K562 (cell line): ENCODE measurements around the gene ASIC1. TPM values are rescaled to one million over a fixed set of nuclear protein-coding genes. Genes with fewer than 3 reads are reported as not detected.

Source experiments
- ATAC-seq: fragments of 200-7000 bp; cut with Tn5 transposase; 3 replicates; pipeline ENCODE4 v1.9.1; 2020; ENCODE audit warnings: moderate library complexity
- BruUV-seq: library from RNA; stranded (reverse); fragments of 400-500 nt; replicated peaks from 2 replicates; lab custom pipeline; 2021; lab: Mats Ljungman, UMichigan
- CTCF ChIA-PET: fragments of 300-600 bp; formaldehyde crosslinking; extraction: SDS; loops from one replicate; lab custom pipeline; 2021; ENCODE audit warnings: low intra/inter-chr PET ratio; lab: Yijun Ruan, JAX
- POLR2A ChIA-PET: fragments of 300-600, 350-650 bp; sonication (Branson Sonifier 250); formaldehyde crosslinking; extraction: SDS; loops from one replicate; lab custom pipeline; 2021; ENCODE audit warnings: antibody characterized with exemption, inconsistent platforms; lab: Yijun Ruan, JAX
- DNase-seq, 4 experiments: peaks; one replicate each; pipeline versions ENCODE4 v3.0.0 to v3.0.0-alpha.2; 2011 to 2018; ENCODE audit warnings: low spot score in 3 of 4, mixed read lengths in 3 of 4; ENCODE audit errors: extremely low read depth in 1 of 4
- FAIRE-seq: peaks from 2 replicates; lab custom pipeline; 2011; peaks lifted over from hg19 to GRCh38; lab: Jason Lieb, UNC
- H2AFZ ChIP-seq: 2 replicates; pipeline ENCODE4 v1.6.0; 2011; ENCODE audit warnings: low read depth, low read length, control low read depth, inconsistent platforms
- H3K27ac ChIP-seq: fragments of 200-600 bp; 3 replicates; pipeline ENCODE4 v1.8.0; 2011; ENCODE audit warnings: low read depth, mild to moderate bottlenecking, control low read depth, inconsistent platforms, low read length, moderate library complexity, mixed read lengths; ENCODE audit errors: extremely low read depth
- H3K27me3 ChIP-seq, 2 experiments: fragments of 300-600 bp in 1 of 2; 2 replicates in 1 of 2; 3 replicates in 1 of 2; pipeline versions ENCODE4 v1.6.0 to v1.8.0; 2011; ENCODE audit warnings: inconsistent platforms in 2 of 2, low read length in 2 of 2, mild to moderate bottlenecking in 1 of 2, mixed read lengths in 1 of 2, moderate library complexity in 1 of 2; ENCODE audit not compliant: control insufficient read depth in 2 of 2, insufficient read depth in 2 of 2
- H3K36me3 ChIP-seq: fragments of 300-600 bp; 3 replicates; pipeline ENCODE4 v1.8.0; 2011; ENCODE audit warnings: mild to moderate bottlenecking, low read length, inconsistent platforms; ENCODE audit not compliant: control insufficient read depth, insufficient read depth
- H3K4me1 ChIP-seq, 2 experiments: fragments of 200-600 bp in 1 of 2; replicated peaks in 1 of 2; 2 replicates in 1 of 2; 3 replicates in 1 of 2; pipeline versions ENCODE4 v1.5.1 to v1.8.0; 2011; ENCODE audit warnings: inconsistent platforms in 2 of 2, low read length in 2 of 2, mild to moderate bottlenecking in 1 of 2, mixed read lengths in 1 of 2, moderate library complexity in 1 of 2; ENCODE audit not compliant: control insufficient read depth in 2 of 2, insufficient read depth in 2 of 2
- H3K4me2 ChIP-seq: 2 replicates; pipeline ENCODE4 v1.6.1; 2011; ENCODE audit warnings: low read length, control low read depth, inconsistent platforms, mixed read lengths; ENCODE audit not compliant: insufficient read depth
- H3K4me3 ChIP-seq: fragments of 200-600 bp; sonication (generic), shearing (Covaris generic); 2 replicates; pipeline ENCODE4 v1.5.1; 2016; ENCODE audit warnings: control low read depth, inconsistent platforms
- H3K79me2 ChIP-seq: fragments of 200-600 bp; 3 replicates; pipeline ENCODE4 v1.8.0; 2011; ENCODE audit warnings: low read length, inconsistent platforms; ENCODE audit not compliant: control insufficient read depth, insufficient read depth
- H3K9ac ChIP-seq, 2 experiments: 2 replicates each; pipeline versions ENCODE4 v1.6.0 to v1.6.1; 2011; ENCODE audit warnings: low read depth in 2 of 2, low read length in 2 of 2, control low read depth in 1 of 2, inconsistent platforms in 1 of 2, mild to moderate bottlenecking in 1 of 2, mixed read lengths in 1 of 2; ENCODE audit not compliant: insufficient read depth in 1 of 2
- H3K9me1 ChIP-seq: one replicate; pipeline ENCODE4 v1.6.0; 2011; ENCODE audit warnings: inconsistent platforms, mild to moderate bottlenecking, low read length, moderate library complexity; ENCODE audit not compliant: control insufficient read depth, insufficient read depth
- H3K9me3 ChIP-seq: replicated peaks from 2 replicates; pipeline ENCODE4 v1.5.1; 2011; ENCODE audit warnings: low read depth, low read length, inconsistent platforms; ENCODE audit not compliant: control insufficient read depth, insufficient read depth
- H4K20me1 ChIP-seq: replicated peaks from 2 replicates; pipeline ENCODE4 v1.6.1; 2011; ENCODE audit warnings: low read length, inconsistent platforms, mixed read lengths; ENCODE audit not compliant: control insufficient read depth, insufficient read depth
- DIDO1 ChIP-seq: fragments of 450-650 bp; IDR thresholded peaks from 2 replicates; pipeline ENCODE4 v1.6.1; 2016; ENCODE audit warnings: low read depth, missing biosample characterization, missing genetic modification characterization
- FOSL1 ChIP-seq: fragments of 200-800 bp; sonication (Bioruptor generic); conservative IDR thresholded peaks from 2 replicates; pipeline ENCODE4 v1.6.1; 2016; ENCODE audit warnings: missing genetic modification characterization, missing compliant biosample characterization
- HDGF ChIP-seq: fragments of 450-650 bp; IDR thresholded peaks from 2 replicates; pipeline ENCODE4 v1.6.1; 2016
- MAFG ChIP-seq: fragments of 450-650 bp; conservative IDR thresholded peaks from 2 replicates; pipeline ENCODE4 v1.6.1; 2016; ENCODE audit warnings: missing genetic modification characterization, missing compliant biosample characterization
- MECOM ChIP-seq: fragments of 250-450 bp; sonication (Bioruptor Pico); IDR thresholded peaks from 2 replicates; pipeline ENCODE4 v1.8.0; 2022; ENCODE audit warnings: inconsistent platforms
- NBN ChIP-seq: fragments of 450-650 bp; IDR thresholded peaks from 2 replicates; pipeline ENCODE4 v1.6.1; 2016; ENCODE audit warnings: low read depth, mild to moderate bottlenecking
- XRCC5 ChIP-seq: fragments of 200-400 bp; formaldehyde crosslinking; IDR thresholded peaks from 2 replicates; pipeline ENCODE4 v1.6.1; 2017; ENCODE audit warnings: low read depth, mild to moderate bottlenecking, low read length
- ZKSCAN1 ChIP-seq: fragments of 150-350 bp; IDR thresholded peaks from 2 replicates; pipeline ENCODE4 v1.6.1; 2016; ENCODE audit warnings: low read depth, low read length
- ZNF75A ChIP-seq: fragments of 450-650 bp; formaldehyde crosslinking; IDR thresholded peaks from 2 replicates; pipeline ENCODE4 v1.4.0; 2020; ENCODE audit warnings: mild to moderate bottlenecking
- WGBS: fragments of 100-300 bp; shearing (Covaris generic); methylation state at CpG from one replicate; pipeline ENCODE4 v1.1.6; 2016; ENCODE audit warnings: low coverage, mixed read lengths; ENCODE audit not compliant: insufficient coverage; ENCODE audit errors: missing lambda C conversion rate; 5-methylcytosine and 5-hydroxymethylcytosine counted together
- in situ Hi-C: fragments of 300-500 bp; cut with MboI; formaldehyde crosslinking; loops from 4 replicates; pipeline ENCODE4 v1.15.0; 2018; ENCODE audit warnings: inconsistent platforms, mixed read lengths
- intact Hi-C: fragments of 100-400 bp; cut with micrococcal nuclease; formaldehyde crosslinking; loops from 2 replicates; pipeline ENCODE4 v1.14.2; 2022
- polyA plus RNA-seq, 8 experiments: library from polyadenylated mRNA; depleted of rRNA in 4 of 8; stranded (reverse) in 5 of 8; unstranded in 3 of 8; fragments of >200 nt; fragmentation: Nextera tagmentation in 2 of 8; fragmentation: Illumina TruSeq in 1 of 8; extraction: Ambion mirVana in 2 of 8; extraction: Trizol in 1 of 8; gene quantifications; 2 replicates each; pipeline versions ENCODE4 v1.2.1 to v1.2.3, GENCODE V29; 2011 to 2014; ENCODE audit warnings: inconsistent platforms in 1 of 8, missing spikeins in 1 of 8
- total RNA-seq, 7 experiments: library from RNA; depleted of rRNA in 6 of 7; stranded (reverse); fragments of >200 nt in 6 of 7; fragmentation: Illumina TruSeq in 2 of 7; extraction: Trizol in 2 of 7; gene quantifications; 2 replicates each; pipeline versions ENCODE4 v1.2.1 to v1.2.3, GENCODE V29; 2011 to 2021; ENCODE audit warnings: low replicate concordance in 1 of 7
- TF ChIP-seq, protein P1 (sequence below): fragments of 450-650 bp; IDR thresholded peaks from 2 replicates; pipeline ENCODE4 v1.6.1; 2016; ENCODE audit warnings: borderline replicate concordance
- TF ChIP-seq, protein P2 (sequence below), 2 experiments: fragments of 450-650 bp; IDR thresholded peaks; 2 replicates each; pipeline ENCODE4 v1.6.1; 2016; ENCODE audit warnings: mild to moderate bottlenecking in 2 of 2, borderline replicate concordance in 1 of 2, low read depth in 1 of 2, moderate library complexity in 1 of 2

ASIC1 gene
- total and polyA plus RNA-seq, 9 of the 15 experiments (the other 6 are each of a cell fraction or from before 2014, with no cell fraction given) = 0.01 to 1.7 (median 0.45) TPM

DNA sequence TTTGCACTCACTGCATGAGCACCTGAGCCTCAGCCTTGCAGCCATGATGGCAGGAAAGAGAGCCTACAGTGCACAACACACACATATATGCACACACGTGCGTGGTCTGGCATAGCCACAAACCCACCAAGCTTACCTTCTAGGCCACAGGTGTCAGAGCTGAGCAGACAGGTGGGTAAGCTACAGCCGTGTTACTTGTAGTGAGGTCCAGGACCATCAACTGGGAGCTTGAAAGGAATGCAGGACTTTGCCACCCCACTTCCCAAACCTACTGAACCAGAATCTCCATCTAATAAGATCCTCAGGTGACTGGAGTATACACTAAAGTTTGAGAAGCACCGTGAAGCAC, 2.7 kb downstream of the ASIC1 start:
- in situ Hi-C loops (no loop called here), intact Hi-C loops (no loop called here)
- Histone ChIP-seq H3K9me1 (no peaks in the 10 kb centered on the region), H3K27me3 (peaks cover 14 to 63% of the 10 kb centered on the region in 2 experiments; a peak in 4 of 5 replicates), H3K27ac (no peak overlapping the region), H3K9ac (no peak overlapping the region), H3K4me3 (no peak overlapping the region), H2AFZ (no peak overlapping the region), H4K20me1 (peaks cover 23% of the 10 kb centered on the region), H3K79me2 (no peaks in the 10 kb centered on the region), H3K4me1 (peaks cover 7 to 30% of the 10 kb centered on the region in 2 experiments; a peak in 4 of 5 replicates), H3K36me3 (no peaks in the 10 kb centered on the region), H3K4me2 (no peak overlapping the region), H3K9me3 (no peaks in the 10 kb centered on the region)
- POLR2A ChIA-PET = interaction anchor here (0.7 to 1.1 kb wide), 2 partner anchors 18 to 21 kb away, joined by 3 to 4 read pairs; no protein-coding TSS in a partner anchor
- no peak for ATAC-seq
- no peak for DNase-seq
- BruUV-seq = no TSS peak
- FAIRE-seq = no peak
- CTCF ChIA-PET = no interaction called here
- WGBS = 39% methylated on average over 3 of the region's 4 CpGs
- no peak for TF ChIP-seq ZNF75A (CRISPR knock-in tag)
- no peak for TF ChIP-seq FOSL1
- TF ChIP-seq XRCC5 = no peak
- TF ChIP-seq, protein P1, sequence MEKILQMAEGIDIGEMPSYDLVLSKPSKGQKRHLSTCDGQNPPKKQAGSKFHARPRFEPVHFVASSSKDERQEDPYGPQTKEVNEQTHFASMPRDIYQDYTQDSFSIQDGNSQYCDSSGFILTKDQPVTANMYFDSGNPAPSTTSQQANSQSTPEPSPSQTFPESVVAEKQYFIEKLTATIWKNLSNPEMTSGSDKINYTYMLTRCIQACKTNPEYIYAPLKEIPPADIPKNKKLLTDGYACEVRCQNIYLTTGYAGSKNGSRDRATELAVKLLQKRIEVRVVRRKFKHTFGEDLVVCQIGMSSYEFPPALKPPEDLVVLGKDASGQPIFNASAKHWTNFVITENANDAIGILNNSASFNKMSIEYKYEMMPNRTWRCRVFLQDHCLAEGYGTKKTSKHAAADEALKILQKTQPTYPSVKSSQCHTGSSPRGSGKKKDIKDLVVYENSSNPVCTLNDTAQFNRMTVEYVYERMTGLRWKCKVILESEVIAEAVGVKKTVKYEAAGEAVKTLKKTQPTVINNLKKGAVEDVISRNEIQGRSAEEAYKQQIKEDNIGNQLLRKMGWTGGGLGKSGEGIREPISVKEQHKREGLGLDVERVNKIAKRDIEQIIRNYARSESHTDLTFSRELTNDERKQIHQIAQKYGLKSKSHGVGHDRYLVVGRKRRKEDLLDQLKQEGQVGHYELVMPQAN = no peak
- TF ChIP-seq MAFG = no peak
- TF ChIP-seq DIDO1 (tag) = no peak
- TF ChIP-seq MECOM (CRISPR knock-in tag) = no peak
- no peak for TF ChIP-seq HDGF
- TF ChIP-seq ZKSCAN1 = no peak
- TF ChIP-seq, protein P2, sequence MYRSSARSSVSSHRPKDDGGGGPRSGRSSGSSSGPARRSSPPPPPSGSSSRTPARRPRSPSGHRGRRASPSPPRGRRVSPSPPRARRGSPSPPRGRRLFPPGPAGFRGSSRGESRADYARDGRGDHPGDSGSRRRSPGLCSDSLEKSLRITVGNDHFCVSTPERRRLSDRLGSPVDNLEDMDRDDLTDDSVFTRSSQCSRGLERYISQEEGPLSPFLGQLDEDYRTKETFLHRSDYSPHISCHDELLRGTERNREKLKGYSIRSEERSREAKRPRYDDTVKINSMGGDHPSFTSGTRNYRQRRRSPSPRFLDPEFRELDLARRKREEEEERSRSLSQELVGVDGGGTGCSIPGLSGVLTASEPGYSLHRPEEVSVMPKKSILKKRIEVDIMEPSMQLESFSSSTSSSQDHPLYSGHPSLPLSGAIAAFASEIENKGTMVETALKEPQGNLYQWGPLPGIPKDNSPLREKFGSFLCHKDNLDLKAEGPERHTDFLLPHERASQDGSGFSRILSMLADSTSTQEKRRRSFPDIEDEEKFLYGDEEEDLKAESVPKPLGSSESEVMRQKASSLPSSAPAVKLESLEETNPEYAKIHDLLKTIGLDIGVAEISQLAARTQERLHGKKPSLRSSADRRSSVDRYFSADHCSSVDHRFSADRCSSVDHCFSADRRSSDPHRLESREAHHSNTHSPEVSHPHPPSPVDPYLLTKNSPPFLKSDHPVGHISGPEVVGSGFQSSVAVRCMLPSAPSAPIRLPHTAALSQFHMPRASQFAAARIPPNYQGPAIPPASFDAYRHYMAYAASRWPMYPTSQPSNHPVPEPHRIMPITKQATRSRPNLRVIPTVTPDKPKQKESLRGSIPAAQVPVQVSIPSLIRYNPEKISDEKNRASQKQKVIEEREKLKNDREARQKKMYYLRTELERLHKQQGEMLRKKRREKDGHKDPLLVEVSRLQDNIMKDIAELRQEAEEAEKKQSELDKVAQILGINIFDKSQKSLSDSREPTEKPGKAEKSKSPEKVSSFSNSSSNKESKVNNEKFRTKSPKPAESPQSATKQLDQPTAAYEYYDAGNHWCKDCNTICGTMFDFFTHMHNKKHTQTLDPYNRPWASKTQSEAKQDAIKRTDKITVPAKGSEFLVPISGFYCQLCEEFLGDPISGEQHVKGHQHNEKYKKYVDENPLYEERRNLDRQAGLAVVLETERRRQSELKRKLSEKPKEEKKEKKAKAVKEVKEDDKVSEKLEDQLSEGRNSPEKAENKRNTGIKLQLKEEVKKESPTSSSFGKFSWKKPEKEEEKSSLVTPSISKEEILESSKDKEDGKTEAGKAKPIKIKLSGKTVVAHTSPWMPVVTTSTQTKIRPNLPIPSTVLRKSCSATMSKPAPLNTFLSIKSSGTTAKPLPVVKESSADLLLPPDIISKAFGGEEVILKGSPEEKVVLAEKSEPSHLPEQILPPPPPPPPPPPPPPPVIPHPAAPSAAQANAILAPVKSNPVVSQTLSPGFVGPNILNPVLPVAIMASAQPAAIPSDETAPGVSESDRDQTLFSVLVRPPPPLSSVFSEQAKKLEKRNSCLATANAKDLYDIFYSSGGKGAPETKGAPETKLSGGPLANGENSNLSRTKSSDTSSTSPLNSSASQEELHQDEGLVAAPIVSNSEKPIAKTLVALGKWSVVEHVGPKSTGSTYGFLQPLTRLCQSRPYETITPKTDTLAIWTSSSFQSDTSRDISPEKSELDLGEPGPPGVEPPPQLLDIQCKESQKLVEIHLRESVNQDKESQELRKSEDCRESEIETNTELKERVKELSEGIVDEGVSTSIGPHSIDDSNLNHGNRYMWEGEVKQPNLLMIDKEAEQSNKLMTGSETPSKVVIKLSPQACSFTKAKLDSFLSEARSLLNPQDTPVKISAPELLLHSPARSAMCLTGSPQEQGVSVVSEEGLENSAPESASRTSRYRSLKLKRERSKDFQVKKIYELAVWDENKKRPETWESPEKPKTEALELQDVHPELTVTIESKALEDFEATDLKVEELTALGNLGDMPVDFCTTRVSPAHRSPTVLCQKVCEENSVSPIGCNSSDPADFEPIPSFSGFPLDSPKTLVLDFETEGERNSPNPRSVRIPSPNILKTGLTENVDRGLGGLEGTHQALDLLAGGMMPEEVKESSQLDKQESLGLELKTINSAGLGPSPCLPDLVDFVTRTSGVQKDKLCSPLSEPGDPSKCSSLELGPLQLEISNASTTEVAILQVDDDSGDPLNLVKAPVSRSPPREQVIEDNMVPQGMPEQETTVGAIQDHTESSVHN (IDR thresholded peaks at IDR 0.05; ENCODE audit: borderline replicate concordance in 1 of 2, low read depth in 1 of 2) = no peak
- TF ChIP-seq NBN = no peak
